T-helper 2 cell (primary cell): ENCODE results near the gene MDM4.
"Not testable (repeated sequence)": the region's sequence is repeated elsewhere in the genome, so short reads cannot be mapped to it uniquely, and the experiment has no call there.

Experiments
- DNase-seq, 5 experiments: peaks; one replicate each; pipeline versions ENCODE4 v3.0.0 to v3.0.0-alpha.2; 2012 to 2022

The MDM4 gene

DNA sequence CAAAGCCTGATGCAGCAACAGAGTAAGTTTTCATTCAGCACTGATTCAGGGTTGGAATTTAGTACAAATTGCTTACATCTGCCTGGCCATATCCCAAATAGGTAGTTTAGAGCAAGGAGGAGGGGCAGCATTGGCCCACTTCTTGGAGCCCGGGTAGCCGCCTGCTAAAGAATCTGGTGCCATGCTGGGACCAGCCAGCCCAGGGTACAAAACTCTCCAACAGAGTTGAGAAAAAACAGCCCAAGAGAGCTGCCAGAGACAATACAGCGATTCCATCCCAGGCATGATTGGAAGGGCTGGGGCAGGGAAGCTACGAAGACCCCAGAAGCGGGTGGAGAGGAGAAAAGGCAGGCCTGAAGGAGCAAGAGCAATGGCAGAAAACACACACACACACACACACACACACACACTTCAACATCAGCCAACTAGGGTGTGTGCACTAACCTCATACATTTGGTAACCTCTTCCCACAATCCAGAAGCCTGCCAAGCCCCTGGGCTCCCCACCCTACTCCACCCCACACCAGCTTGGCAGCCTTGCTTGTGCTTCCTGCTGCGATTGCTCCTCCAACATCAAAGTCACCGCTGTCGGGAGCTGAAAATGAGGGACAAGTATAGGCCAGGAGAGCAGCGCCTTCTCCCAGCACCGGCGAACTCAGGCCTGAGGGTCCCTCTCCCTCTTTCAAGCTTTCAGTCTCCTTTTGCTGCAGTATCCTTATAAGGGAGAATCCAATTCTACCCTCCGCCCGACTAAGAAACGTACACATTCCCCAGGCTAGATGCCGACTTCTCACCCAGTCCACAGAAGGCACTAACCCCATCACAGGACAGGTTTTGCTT lies 22.8 kb upstream of the MDM4 start:
- DNase-seq: peak in 1 of 5 experiments; percentile 47

DNA sequence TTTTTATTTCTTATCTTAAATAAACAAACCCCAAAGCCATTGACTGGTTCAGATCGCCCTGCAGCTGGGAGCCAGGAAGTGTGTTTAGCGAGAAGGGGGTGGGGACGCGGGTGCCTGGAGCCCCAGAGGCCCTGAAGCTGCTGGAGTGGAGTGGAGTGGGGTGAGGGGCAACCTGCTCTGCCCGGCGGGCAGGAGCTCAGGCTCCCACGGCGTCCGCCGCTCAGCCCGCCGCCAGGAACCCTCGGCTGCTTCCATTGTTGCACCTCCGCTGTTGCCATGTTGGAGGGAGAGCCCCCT lies 22.3 kb upstream of the MDM4 start:
- peak; percentile 17 to 75 (median 52) for DNase-seq

DNA sequence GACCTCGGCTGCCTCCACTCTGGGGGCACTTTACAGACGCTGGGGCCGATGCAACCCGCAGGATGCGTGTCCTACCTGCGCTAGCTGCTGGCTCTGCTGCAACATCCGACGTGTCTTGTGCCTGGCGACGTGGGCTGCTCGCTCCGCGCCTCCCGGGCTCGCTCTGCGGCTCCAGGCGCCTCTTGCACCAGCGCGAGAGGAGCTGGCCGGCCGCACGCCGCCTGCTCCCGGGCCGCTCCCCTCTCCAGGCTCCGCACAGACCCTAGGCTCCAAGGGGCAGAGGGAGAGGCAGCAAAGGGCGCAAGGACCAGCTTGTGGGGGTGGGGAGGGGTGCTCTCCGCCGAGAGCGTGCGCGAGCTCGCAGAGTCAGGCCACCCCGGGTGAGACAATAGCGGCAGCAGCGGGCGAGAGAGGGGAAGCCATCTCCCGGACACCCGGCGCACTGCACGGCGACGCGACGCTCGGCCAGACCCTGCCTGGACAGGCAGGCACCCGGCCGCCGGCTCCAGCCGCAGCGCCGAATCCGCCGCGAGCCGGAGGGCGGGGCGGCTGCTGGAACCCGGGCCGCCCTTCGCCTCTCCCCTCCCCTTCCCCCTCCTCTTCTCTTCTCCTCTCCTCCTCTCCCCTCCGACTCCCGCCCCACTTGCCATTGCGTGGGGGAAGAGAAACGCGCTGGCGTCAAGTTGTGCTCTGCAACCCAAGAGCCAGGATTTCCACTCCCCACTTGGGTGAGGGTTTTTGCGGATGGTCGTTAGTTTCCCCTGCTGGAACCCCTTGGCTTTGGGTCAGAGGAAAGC lies 21.7 kb upstream of the MDM4 start, which contains the start of gene PIK3C2B:
TSS of gene PIK3C2B (minus strand) at position 525 of the 797 bp plus-strand sequence. CDS start 25,003 bp downstream, outside the sequence.
- DNase-seq: peak; percentile 33 to 80 (median 56)

DNA sequence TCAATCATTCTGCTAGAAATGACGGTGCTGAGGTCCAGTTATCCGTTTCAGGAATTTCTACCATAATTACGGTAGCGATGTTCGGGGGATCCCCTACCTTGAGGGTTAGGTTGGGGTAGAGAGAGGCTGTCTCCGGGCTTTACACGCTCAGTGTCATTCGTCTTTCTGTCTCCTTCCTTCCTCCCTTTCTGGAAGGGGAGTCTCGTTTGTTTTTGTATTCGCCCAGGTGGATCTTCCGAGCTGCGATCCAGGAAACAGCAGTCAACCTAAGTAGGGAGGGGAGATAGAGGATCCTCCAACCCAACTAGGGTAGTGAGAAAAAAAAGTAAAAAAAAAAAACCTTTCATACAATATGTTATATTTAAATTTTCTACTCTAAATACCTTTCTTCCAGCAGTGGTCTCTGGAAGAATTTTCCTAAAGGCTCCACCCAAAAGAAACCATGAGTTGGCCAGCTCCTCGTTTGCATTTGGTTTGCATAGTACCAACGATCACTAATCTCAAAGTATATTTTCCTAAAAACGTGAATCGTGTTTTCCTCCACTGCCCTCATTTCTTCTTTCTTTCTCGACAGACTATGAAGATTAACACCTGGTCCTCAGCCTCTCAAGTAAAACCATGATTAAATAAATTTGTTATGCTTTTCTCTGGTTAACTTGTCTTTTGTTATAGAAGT lies 21.0 kb upstream of the MDM4 start:
- peak in 2 of 5 experiments; percentile 46 for DNase-seq

DNA sequence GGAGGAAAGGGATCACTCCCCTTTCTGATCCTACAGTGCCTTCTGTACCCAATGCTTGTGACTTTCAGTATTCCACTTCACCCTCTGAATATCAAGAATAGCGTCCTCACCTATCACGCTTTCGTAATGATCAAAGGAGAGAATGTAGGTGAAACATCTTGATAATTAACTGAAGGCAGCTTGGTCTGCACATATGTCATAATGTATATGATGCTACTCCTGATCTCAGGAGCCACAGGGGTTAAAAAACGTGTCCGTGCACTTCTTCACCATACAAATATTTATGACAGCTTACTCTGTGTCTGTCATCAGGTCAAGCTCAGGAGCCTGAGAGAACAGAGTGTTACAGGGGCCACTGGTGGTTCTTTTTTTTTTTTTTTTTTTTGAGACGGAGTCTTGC lies 20.4 kb upstream of the MDM4 start:
- no peak for DNase-seq

DNA sequence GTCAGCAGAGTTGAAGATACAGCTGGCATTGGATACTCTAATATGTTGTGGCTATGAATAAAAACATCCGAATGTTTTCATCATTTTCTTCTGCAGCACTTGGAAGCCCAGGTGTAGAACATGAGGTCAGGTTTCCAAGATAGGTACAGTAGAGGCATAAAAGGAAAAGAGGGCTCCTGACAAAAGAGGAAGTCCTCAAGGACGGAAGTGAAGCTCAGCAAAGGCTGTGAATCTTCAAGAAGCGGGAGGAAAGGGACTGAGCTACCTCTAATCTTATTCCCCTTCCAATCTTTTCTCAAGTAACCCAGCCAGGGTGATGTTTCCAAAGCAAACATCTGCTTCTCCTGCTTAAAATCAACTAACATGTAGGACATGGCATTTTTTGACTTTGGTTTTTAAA lies 17.2 kb upstream of the MDM4 start:
- no peak for DNase-seq

DNA sequence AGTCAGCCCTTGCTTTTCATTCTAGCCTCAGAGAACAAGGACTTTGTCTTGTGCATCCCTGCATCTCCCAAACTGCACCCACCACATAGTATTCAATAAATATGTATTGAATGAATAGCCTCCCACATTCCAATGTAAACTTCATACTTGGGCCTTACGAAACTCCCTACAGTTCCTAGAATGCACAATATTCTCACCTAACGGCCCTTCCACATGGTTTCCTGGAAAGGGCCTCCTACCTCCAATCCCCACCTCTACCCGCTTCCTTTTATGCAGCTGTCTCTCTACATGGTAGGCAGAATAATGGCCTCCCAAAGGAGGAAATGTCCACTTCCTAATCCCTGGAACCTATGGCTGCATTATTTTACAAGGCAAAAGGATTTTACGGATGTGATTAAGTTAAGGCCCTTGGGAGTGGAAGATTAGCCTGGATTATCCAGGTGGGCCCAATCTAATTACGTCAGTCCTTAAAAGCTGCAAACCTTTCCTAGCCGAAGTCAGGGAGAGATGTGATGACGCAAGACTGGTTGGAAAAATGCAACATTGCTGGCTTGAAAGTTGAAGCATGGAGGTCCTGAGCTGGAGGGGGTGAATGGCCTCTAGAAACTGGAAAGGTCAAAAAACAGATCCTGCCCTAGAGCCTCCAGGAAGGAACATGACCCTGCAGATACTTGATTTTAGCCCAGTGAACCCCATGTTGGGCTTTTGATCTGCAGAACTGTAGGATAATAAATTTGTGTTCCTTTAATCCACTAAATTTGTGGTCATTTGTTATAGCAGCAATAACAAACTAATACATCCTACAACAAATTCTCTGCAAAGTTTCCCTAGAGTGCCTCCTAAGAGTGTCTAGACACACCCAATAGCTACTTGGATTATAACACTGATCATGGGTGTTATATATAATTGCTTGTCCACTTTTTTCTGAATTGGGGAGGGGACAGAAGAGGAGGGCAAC lies 16.4 kb upstream of the MDM4 start:
- DNase-seq: no peak

DNA sequence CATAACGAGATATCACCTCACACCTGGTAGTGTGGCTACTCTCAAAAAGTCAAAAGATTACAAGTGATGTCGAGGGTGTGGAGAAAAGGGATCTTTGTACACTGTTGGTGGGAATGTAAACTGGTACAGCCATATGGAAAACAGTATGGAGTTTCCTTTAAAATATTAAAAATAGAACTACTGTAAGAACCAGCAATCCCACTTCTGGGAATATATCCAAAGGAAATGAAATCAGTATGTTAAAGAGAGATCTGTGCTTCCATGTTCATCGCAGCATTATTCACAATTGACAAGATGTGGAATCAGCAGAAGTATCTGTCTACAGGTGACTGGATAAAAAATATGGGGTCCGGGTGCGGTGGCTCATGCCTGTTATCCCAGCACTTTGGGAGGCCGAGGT lies 14.0 kb upstream of the MDM4 start:
- DNase-seq: no peak

DNA sequence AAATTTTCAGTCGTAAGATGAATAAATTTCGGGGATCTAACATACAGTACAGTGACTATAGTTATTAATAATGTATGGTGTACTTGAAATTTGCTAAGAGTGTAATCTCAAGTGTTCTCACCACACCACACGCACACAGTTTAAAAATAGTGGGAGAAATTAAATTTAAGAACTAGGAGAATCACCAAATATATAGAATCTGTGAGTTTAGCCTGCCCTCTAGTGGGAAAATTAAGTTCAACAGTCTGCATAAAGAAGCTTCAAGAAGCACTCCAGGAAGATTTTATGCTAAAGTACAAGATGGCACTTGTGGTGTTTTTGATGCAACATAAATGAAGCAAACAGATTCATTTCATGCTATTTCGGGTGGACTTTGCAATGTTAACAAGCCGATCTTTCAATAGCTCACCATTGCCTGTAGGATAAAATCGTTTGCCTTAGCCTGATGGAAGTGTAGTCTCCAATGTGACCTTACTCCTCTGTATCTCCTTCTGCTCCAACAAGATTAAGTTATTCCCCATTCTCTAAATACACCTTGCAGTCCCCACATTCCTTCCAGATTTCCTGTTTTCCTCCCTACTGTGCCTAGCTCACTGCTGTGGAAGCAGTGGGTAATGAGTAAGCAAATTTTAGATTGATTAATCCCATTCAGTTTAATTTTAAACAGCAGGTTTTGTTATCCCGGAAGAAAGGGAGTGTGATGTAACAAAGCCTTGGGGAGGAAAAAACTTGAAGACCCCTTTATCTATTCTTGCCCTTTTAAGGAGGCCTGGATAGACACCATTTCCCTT lies 12.9 kb upstream of the MDM4 start:
- peak in 2 of 5 experiments; percentile 56 to 75 for DNase-seq

DNA sequence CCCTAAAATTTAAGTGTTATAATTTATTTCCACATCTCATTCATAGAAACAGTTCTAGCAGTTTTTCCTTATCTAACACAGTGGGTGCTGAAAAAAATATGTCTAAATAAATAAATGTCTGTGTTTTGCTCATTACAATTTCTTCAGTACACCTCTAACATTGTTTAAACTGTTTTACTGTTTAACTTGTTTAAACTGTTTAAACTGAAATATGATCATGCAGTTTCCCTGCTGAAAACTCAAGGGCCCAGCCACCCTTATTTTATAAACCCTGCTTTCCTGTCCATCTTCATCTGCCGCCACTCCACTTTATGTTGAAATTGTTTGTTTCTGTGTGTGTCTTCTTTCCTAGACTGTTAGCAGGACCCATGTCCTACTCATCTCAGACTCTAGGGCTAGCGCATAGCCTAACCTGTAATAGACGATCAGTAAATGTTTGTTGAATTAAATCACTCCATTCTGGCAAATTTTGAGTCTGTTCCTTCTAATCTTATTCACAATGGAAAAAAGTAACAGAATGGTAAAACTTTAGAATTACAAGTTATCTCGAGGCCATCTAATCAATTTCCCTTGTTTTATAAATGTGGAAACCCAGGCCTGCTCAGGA lies 12.2 kb upstream of the MDM4 start:
- no peak for DNase-seq

DNA sequence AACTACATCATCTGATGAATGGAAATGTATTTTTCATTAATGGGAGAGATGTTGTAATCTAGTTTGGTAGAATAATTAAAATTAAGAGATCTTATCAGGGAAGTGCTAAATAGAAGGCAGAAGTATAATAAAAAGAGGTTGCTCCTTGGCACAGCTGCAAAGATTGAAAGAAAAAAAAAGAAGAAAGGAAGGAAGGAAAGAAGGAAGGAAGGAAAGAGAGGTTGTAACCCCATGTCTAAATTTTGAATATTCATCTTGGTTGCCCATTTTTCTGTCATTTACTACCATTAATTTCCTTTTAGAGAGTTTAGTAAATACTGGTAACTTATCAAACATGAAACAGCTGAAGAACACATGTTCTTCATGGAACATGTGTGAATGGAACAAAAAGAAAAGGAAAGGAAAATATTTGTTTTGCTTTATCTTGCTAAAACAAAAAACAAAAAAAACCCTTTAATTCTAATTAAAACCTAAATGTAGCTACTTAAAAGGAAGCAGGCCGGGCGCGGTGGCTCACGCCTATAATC lies 10.5 kb upstream of the MDM4 start:
- DNase-seq: no peak

DNA sequence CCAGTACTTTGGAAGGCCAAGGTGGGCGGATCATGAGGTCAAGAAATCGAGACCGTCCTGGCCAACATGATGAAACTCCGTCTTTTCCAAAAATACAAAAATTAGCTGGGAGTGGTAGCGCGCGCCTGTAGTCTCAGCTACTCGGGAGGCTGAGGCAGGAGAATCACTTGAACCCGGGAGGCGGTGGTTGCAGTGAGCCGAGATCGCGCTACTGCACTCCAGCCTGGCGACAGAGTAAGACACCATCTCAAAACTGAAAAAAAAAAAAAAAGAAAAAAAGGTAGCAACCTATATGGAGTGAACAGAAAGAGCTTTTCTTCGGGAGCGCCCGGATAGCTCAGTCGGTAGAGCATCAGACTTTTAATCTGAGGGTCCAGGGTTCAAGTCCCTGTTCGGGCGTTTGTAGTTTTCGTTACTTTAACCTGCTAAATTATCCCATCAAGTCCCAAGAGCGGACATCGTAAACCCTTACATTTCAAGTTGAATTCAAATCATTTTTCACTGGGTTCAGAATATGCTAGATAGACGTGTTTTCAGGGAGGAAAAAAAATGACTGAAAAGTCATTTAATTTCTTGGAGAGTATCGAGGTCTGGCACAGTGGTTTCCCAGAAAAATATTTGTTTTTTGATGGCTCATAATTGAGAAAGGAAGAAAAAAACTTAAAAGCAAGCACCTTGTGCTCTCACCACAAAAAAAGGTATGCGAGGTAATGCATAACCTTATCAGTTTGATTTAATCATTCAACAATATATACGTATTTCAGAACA lies 9.8 kb upstream of the MDM4 start:
- peak in 4 of 5 experiments; percentile 48 to 83 (median 68) for DNase-seq

DNA sequence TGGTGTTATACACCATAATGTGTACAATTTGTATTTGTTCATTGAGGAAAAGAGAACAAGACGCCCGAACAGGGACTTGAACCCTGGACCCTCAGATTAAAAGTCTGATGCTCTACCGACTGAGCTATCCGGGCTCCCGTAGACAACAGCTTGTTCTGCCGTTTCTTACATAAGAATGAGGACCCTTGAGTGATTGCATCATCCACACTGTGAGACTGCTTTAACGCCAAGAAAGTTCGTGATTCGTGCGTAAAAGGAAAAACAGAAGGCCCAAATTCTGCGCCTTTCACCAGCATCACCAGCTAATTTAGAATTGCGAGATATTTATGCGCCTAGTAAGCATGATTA lies 9.3 kb upstream of the MDM4 start:
- peak; percentile 20 to 93 (median 79) for DNase-seq

DNA sequence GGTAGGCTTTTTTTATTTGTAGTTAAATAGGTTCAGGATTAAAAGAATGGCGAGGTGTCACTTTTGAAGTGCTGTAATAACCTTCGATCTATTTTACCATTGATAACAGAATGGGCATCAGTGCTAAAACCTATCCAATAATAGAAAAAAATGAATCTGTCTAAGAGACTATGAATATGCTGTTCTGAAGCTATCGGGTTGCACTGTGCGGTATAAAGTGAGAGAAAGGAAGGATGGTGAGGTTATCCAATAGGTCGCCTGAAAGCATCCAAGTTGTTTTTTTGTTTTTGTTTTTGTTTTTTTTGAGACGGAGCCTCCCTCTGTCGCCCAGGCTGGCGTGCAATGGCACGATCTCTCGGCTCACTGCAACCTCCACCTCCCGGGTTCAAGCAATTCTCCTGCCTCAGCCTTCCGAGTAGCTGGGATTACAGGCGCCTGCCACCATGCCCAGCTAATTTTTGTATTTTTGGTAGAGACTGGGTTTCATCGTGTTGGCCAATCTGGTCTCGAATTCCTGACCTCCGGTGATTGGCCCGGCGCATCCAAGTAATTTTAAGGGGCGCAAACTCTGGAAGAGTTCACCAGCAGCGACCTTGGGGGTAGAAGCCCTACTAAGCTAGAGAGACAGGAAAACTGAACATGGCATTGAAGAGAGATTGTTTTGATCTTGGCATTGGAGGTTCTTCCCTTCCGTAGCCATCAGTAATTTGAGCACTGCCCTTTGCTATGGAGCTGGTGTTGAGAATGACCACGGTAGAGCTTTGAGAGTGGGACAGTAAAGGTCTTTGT lies 8.7 kb upstream of the MDM4 start:
- peak in 1 of 5 experiments; percentile 55 for DNase-seq

DNA sequence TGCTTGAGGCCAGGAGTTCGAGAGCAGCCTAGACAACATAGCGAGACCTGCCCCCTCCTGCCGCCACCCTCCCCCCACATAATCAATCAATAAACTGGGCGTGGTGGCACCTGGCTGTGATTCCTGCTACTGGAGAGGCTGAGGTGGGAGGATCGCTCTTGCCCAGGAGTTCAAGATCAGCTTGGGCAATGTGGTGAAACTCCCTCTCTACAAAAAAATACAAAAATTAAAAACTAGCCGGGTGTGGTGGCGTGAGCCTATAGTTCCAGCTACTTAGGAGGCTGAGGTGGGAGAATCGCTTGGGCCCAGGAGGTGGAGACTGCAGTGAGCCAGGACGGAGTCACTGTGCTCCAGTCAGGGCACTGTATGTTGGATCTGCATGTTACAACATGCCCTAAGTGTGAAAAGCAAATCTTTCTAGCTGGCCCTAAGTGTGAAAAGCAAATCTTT lies 7.0 kb upstream of the MDM4 start:
- DNase-seq: no peak

DNA sequence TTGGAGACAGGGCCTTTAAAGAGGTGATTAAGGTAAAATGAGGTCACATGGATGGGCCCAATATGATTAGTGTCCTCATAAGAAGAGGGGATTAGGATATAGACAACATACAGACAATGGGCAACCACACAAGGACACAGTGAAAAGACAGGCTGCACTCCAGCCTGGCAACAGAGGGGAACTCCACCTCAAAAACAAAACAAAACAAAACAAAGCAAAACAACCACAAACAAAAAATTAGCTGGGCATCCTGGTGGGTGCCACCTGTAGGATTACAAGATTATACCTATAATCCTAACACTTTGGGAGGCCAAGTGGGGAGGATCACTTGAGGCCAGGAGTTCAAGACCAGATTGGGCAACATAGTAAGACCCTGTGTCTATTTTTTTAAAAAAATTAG lies 4.8 kb upstream of the MDM4 start:
- DNase-seq: no peak

DNA sequence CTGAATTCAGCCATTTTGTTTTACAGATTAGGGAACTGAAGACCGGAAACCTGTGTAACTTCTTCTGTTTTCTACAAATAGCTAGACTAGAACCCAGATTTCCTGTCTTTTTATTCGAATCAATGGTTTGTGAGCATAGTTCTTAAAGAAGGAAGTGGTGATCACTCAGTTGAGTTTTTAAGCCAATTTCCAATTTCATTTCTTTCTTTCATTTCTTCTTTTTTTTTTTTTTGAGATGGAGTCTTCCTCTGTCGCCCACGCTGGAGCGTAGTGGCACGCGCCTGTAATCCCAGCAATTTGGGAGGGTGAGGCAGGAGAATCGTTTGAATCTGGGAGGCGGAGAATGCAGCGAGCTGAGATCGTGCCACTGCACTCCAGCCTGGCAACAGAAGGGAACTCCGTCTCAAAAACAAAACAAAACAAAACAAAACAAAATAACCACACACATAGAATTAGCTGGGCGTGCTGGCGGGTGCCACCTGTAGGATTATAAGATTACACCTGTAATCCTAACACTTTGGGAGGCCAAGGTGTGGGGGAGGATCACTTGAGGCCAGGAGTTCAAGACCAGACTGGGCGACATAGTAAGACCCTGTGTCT lies 3.0 kb upstream of the MDM4 start:
- peak in 3 of 5 experiments; percentile 57 to 80 (median 69) for DNase-seq

DNA sequence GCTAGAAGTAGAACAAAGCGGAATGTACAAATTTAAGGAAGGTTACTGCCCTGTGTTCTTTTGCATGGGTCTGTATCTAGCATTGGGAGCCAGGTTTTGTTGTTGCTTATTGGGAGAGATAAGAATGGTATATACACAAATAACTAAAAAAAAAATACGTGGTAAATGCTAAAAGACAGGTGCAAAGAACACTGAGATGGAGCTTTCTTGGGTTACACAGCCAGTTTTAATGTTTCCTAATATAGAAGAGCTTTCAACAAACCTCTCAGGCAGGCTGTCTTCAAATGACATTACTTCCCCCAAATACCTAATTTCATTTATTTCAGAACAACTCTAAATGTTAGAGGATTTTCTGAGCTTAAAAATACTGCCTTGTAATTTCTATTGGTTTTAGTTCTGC lies 1.4 kb upstream of the MDM4 start:
- no peak for DNase-seq

DNA sequence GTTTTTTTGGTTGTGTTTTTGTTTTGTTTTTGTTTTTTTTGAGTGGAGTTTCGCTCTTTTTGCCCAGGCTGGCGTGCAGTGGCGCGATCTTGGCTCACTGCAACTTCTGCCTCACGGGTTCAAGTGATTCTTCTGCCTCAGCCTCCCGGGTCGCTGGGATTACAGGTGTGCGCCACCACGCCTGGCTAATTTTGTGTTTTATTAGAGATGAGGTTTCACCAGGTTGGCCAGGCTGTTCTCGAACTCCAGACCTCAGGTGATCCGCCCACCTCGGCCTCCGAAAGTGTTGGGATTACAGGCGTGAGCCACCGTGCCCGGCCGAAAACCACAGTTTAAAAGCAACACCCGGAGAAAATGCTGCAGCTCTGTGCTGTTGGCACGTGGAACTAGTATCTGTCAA lies 1.2 kb downstream of the MDM4 start:
- DNase-seq: not testable (repeated sequence)
